HG02610 (cell line): ENCODE measurements around the gene COASY.

Source experiments
- ATAC-seq: cut with Tn5 transposase; IDR thresholded peaks from one replicate; pipeline ENCODE4 v1.9.1; 2021; ENCODE audit warnings: mild to moderate bottlenecking, moderate library complexity; ENCODE audit not compliant: unreplicated experiment

COASY gene

GRCh38 chr17:42561897-42562387 is at the start of gene COASY:
TSS of gene COASY (plus strand) at chr17:42562148. CDS start at chr17:42562623, 475 bp downstream.
- ATAC-seq = no peak

- no peak for ATAC-seq
These were observed 49.7 kb upstream of the COASY start for GRCh38 chr17:42512246-42512645.

DNA sequence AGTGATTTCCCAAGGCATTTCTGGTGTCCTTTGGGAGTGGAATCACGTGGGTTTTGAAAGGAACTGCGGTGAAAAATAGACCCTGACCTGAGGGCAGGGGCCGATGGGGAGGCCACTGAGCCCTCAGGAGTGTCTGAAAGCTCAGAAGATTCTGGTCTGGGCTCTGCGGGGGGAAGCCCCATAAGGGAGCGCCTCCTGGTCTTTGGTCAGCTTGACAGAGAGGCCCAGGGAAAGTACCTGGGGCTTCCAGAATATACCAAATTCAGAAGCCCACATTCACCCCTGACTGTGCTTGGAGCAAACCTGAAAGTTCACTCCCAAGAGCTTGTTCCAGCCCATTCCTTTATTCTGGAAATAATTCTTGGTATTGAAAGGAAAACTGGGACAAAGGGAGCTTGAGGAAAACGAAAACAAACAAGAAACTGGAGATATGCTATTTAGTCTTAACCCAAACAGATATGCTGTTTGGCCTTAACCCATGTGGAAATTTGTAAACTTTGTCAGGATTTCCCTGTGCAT is 49.2 kb upstream of the COASY start:
- ATAC-seq = peak; percentile 51

DNA sequence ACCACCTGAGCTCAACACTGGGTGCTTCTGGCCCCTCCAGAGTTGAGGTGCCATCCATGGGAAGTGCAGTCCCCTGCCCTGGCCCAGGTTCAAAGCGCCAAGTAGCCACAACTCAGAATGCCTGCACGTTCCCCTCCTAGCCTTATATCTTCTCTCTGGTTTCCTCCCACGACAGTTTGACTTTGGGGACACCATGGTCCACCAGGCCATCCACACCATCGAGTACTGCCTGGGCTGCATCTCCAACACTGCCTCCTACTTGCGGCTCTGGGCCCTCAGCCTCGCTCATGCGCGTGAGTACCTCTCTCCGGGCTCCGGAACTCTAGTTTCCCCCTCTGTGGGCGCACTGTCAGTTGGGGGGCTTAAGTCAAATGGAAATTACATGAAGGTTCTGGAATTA is 48.3 kb upstream of the COASY start:
- ATAC-seq = no peak

DNA sequence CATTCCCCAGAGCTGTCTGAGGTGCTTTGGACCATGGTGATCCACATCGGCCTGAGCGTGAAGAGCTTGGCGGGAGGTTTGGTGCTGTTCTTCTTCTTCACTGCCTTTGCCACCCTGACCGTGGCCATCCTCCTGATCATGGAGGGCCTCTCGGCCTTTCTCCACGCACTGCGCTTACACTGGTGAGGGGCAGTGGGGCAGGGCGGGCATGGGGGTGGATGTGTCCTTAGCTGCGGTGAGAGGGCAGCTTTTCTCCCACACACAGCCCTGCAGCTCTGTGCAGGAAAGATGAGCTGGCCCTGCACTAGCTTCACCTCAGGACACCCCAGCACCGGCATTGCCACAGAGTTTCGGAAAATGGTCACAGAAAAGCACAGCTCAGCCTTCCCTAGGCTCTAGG is 47.7 kb upstream of the COASY start:
- ATAC-seq = no peak

DNA sequence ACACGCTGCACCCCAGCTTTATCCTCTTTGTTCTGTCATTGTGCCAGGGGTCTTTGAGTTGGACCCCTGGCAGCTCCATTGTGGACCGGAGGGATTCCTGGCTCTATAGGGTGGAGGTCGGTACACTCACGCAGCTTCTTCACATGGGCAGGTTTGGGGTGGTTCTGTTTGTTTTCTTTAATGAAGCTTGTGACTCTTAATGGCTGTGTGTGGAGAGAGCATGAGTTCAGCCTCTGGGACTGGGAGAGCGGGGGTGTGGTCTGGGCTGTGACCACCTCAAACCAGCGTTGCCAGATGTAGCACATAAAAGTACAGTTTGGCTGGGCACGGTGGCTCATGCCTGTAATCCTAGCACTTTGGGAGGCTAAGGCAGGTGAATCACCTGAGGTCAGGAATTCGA is 47.1 kb upstream of the COASY start:
- ATAC-seq = no peak

DNA sequence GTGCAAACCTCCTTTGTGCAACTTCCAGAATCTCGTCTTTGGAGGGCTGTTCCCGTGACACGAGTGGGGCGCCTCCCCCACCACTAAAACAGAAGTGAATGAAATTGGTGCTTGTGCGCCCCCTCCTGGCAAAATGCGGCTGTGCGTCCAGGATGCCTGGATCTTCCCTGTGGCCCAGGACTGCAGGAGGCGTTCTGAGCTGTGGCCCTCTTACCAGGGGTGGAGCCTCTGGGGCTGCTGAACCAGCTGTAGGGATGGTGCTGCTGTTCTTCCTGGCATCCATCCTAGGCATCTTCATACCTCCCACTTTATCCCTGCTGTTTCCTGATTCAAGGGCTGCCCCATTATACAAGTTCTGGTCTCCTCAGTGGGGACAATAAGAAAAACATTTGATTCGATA is 44.4 kb upstream of the COASY start:
- ATAC-seq = no peak

DNA sequence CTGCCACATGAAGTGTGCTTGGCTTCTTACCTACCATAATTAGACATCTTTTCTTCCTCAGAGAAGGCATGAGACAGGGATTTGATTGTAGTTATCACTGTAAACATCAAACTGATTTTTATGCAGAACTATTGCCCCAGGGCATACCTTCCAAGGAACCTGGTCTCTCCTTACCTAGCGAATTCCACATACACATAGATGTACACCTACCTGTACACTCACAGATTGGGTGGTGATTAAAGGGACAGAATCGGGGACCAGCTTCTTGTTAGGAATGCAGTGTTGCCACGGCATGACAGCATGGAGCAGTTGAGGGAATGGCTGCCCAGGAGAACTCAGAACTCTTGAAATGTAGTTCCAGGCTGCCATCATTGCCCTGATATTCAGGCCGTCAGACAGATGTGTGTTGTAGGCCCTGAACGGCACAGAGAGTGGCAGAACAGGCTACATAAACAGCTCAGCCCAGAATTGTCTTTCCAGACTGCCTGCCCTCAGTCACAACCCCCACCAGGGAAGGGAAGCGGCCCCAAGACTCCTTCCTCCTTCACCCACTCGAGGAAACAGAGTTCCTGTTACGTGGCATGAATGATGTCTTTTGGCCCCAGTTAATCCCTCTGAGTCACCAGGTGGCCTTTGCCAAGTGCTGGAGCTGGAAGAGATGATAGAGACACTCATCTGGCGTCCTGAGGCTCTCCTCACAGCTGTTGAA is 43.7 kb upstream of the COASY start:
- ATAC-seq = no peak

DNA sequence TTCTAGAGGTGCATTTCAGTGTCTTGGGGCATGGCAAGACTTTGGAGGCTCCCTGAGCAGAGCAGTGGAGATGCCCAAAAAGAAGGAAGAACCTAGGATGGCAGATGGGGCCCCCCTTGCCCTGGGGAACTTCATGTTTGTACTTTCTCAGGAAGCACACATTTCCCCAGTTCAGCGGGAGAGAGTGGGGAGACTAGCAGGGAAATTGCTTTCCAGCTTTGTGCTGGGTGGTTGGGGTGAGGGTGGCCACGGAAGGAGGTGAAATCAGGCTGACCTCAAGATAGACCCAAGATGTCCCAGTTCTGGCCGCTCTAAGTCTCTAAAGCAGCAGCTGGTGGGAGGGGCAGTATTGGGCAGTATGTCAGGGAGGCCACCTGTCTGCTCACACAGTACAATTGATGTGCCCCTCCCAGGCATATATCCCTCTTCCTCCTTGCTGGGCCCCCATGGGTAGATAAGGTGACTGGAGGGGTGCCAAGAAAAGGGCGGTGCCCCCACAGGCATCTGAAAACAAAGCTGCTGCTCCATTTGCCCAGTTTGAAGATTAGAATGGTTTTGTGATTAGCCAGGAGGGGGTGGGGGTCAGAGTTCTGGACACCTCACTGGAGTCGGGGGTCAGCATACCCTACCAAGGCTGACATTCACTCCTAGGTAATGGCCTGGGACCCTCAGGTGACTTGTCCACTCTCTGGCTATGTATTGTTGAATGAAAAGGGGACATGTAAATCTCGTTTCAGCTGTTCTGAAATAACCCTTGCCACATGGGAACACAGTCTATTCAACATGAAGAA is 43.0 kb upstream of the COASY start:
- ATAC-seq = no peak

- ATAC-seq = no peak
These were observed 42.1 kb upstream of the COASY start for GRCh38 chr17:42519546-42520491.

- ATAC-seq = no peak
These were observed 41.4 kb upstream of the COASY start for GRCh38 chr17:42520540-42520951.

GRCh38 chr17:42521036-42521435 is 40.9 kb upstream of the COASY start:
- no peak for ATAC-seq

GRCh38 chr17:42521666-42522262 is 40.2 kb upstream of the COASY start:
- ATAC-seq = no peak

- no peak for ATAC-seq
These were observed 39.6 kb upstream of the COASY start for GRCh38 chr17:42522263-42522790.

GRCh38 chr17:42522798-42523278 is 39.1 kb upstream of the COASY start:
- no peak for ATAC-seq

- no peak for ATAC-seq
These were observed 36.7 kb upstream of the COASY start for GRCh38 chr17:42525221-42525620.

DNA sequence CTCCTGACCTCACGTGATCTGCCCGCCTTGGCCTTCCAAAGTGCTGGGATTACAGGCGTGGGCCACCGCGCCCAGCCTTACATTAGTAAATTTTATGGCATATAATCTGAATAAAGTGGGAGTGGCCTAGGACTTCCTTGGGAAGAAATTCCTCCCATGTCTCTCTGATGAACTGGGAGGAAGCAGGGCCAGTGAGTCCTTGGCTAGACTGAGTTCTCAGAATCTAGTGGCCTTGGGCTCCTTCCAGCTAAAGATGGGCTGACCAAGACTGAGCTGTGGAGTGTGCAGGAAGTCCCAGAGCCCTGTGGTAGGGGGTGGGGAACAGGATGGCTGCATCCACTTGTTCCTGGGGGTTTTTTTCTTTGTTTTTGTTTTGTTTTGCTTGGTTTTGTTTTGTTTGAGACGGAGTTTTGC is 35.9 kb upstream of the COASY start:
- no peak for ATAC-seq

- ATAC-seq = no peak
These were observed 34.0 kb upstream of the COASY start for GRCh38 chr17:42527932-42528331.

- ATAC-seq = no peak
These were observed 32.9 kb upstream of the COASY start for GRCh38 chr17:42529061-42529460.

DNA sequence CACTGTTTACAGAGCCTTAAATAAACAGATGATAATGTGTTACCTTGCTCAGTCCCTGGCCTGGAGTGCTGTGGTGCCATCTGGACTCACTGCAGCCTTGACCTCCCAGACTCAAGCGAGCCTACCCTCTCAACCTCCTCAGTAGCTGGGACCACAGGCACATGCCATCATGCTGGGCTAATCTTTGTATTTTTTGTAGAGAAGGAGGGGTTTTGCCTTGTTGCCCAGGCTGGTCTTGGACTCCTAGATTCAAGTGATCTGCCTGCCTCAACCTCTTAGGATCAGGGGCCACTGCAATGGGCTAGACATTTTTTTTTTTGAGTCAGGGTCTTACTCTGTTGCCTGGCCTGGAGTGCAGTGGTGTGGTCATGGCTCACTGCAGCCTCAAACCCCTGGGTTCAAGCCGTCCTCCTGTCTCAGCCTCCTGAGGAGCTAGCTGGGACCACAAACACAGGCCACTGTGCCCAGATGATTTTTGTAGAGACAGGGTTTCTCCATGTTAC is 30.9 kb upstream of the COASY start:
- no peak for ATAC-seq
